Measurements from ENCODE around the gene CEP170.
"Not testable (repeated sequence)": the region's sequence is repeated elsewhere in the genome, so short reads cannot be mapped to it uniquely, and the experiment has no call there.

CEP170 gene

DNA sequence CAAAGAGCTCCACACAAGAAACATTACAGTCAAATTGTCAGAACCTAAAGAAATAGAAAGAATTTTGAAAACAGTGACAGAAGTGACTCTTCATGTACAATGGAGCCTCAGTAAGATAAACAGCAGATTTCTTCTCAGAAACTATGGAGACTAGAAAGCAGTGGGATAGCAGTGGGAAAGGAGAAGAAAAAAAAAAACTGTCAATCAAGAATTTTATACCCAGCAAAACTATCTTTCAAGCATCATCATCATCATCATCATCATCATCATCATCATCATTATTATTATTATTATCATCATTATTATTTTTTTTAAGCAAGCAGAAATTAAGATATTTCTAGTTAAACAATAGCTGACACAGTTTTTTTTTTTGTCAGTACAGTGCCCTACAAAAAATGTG lies 24.2 kb downstream of the CEP170 start:
- no peak for FAIRE-seq

DNA sequence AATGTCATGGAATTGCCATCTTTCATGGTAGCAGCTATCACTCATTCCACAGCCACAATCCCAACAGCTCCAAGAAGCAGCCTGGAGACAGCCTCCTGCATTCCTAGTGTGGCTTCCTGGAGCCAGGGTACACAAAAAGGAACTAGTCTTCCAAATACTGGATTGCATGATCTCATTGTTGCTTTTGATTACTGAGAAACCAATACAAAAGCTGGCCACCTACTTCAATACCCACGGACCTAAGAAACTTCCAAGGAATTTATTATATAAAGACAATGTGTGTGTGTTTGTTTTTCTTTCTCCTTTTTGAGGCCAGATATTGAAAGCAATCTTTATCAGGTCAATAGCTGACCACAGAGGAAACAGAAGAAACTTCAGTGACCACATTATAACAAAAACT lies 25.6 kb downstream of the CEP170 start:
- FAIRE-seq = no peak

DNA sequence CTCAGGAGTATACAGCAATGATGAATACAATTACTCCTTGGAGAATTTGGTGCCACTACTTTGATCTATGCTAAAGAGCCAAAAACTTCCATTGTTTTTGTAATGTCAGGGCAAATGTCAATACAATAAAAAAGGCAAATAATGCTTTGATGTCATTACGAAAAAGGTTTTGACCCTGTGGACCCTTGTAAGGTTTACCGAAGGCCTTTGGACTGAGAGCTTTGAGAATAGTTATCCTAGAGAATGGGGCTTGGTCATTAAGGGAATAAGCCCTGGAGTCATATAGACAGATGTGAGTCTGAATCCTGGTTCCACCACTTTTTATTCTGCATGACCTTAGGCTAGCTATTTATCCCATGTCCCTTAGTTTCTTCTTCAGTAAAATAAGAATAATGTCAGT lies 27.5 kb downstream of the CEP170 start:
- no peak for FAIRE-seq

DNA sequence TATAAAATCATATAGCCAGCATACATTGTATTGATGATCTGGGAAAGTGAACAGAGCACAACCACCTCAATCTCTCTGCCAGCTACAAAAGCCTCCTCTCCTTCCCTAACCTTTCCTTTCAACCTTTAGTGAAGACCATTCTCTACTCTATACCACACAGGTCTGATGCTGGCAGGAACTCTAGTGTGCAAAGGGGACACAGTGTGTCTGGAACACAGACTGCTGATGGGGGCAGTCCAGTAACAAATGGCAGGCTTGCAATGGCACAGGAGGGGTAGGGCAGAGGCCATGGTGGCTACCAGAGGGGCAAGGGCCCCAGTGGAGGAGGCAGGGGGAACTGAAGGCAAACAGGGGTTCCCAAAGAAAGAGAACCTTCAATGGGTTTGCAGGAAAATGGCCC lies 37.0 kb downstream of the CEP170 start:
- no peak for FAIRE-seq

DNA sequence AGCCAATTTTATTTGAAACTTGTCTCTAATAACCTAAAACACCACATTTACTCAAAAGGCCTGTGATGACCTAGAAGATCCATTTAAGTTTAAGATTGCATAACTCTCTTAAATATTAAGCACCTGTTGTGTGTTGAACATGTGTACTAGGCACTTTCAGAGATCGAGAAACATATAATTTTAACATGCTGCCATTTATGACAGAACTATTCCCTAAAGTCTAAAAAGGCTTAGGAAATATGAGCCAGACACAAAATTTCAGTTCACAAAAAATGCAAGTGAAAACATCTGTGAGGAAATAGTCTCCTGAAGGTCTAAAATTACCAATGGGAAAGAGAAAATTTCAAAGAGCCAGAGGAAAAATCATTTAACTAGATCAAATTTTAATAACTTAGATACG lies 37.7 kb downstream of the CEP170 start:
- no peak for FAIRE-seq

DNA sequence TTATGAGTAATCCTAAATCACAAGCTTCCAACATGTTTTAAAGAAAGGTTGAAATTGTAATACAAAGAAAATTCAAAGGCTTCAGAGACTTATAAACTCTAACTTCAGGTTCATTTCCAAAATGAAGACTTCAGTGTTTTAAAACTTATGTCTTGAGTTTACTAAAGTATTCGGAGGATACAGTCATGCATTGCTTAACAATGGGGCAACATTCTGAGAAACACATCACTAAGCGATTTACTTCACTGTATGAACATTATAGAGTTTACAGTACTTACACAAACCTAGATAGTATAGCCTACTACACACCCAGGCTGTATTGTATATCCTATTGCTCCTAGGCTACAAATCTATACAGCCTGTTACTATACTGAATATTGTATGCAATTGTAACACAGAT lies 38.3 kb downstream of the CEP170 start:
- FAIRE-seq = no peak

DNA sequence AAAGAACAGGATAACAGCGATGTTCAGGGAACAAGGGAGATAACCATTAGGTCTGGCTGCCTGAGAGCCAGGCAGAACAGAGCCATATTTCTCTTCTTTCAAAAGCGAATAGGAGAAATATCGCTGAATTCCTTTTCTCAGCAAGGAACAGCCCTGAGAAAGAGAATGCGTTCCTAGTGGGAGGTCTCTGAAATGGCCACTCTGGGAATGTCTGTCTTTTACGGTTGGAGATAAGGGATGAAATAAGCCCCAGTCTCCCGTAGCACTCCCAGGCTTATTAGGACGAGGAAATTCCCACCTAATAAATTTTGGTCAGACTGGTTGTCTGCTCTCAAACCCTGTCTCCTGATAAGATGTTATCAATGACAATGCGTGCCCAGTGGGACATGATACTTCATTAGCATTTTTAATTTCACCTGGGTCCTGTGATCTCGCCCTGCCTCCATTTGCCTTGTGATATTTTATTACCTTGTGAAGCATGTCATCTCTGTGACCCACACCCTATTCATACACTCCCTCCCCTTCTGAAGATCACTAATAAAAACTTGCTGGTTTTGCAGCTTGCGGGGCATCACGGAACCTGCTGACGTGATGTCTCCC lies 39.7 kb downstream of the CEP170 start:
- not testable (repeated sequence) for FAIRE-seq

DNA sequence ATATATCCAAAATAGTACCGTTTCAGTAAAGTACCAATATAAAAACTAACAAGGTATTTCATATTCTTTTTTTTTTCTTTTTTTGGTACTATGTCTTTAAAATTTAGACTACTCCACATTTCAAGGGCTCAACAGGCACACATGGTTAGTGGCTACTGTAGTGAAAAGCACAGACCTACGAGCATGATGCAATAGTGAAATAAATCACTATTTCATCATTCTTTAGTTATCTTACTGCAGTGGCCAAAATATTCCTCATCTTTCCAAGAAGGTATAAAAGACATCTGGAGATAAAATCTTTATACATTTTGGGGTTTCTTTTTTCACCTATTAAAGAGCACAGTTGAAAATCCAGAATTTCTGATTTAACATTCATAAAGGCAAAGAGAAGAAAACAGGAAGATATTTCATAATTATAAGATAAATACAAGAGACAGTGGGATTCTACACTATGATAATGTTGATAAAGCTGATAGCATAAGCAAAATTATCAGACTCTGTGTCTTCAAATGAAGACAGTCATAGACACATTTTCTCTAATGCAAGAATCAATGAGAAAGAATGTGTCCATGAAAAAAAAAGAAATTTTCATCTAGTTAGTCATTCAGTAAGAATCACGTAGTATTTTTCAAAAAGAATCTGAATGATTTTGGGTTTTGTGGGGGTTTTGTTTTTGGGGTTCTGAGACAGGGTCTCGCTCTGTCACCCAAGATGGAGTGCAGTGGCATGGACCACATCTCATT lies 41.9 kb downstream of the CEP170 start:
- FAIRE-seq = no peak

DNA sequence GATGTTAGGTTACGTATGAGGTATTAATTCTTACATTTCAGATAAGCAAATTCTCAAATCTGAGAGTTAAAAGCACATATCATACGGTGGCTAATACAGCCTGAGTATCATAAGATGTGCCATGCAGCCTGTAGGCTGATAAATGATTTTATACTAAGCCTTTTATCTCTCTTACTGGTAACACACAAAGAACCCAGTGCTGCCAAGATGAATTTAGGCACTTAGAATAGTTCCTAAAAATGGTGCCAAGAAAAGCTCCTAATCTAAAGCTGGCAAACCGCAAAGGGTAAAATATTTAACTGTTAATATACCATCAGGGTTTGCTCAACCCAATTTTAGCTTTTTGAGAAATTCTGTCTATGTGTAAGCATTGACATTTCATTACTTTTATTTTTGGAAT lies 43.1 kb downstream of the CEP170 start:
- not testable (repeated sequence) for FAIRE-seq

DNA sequence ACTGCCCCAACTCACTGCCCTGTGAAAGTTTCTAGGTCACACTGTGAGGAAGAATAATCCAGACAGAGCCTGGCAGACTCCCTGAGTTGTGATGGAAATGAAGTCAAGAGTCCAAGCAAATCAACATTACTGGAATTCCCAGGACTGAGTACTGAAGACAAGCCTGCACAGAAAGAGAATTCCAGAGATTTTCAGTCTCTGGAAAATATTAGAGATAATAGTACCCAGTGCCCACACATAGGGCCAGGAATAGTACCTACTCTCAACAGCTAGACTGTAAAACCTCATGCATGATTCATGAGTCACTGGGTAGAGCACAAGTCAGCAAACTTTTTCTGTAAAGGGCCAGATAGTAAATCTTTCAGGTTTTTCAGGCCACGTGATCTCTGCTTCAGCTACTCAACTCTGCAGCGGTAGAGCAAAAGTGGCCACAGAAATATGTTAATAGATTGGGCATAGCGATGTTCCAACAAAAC lies 50.0 kb downstream of the CEP170 start:
- not testable (repeated sequence) for FAIRE-seq

DNA sequence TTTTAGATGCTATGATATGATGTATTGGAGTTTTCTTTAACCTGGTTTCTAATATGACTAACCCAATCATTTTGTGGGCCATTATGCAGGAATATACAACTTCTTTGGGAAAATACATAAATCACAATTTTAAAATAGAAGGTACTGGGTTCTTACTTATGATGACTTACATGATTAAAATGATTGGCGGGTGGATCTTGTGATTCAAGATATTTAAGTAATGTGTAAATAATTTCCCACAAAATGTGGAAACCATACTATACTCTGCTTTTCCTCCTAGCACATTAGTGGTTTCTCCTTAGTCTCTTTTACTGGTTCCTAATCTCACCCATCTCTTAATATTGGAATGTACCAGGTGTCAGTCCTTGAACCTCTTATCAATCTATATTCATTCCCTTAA lies 50.7 kb downstream of the CEP170 start:
- FAIRE-seq = not testable (repeated sequence)

DNA sequence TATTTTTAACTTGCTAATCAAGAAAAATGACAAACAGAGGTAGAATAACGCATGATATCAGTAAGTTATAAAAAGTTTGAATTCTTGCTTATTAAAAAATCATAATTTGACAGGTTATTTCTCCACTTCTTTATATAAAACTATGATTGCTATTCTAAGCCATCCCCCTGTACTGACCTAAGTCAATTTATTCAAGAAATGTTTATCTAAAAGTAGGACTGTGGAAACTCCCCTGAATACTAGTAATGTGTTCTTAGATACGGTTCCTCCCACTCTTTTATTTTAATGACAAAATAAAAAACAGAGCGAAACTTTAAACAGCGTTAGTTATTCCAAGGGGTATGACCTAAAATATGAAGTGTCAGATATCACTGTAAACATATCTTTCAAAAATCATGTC lies 51.9 kb downstream of the CEP170 start:
- FAIRE-seq = peak; percentile 3

DNA sequence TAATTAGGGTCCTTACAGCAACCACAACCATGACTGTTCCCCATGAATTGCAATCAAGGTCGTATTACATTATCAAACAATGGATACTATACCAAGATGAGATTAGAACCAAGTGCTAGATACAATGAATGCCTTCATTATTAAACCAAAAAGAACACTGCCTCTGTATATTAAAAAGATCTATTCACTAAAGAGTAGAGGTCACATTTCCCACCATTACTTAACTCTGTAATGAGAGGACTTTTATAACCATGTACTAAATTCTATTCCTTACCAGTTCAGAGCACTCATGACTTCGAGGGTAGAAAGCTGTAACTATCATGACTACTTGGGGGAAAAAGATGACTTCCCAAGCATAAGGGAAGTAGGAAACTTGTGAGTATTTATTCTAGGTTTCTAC lies 53.8 kb downstream of the CEP170 start:
- not testable (repeated sequence) for FAIRE-seq

DNA sequence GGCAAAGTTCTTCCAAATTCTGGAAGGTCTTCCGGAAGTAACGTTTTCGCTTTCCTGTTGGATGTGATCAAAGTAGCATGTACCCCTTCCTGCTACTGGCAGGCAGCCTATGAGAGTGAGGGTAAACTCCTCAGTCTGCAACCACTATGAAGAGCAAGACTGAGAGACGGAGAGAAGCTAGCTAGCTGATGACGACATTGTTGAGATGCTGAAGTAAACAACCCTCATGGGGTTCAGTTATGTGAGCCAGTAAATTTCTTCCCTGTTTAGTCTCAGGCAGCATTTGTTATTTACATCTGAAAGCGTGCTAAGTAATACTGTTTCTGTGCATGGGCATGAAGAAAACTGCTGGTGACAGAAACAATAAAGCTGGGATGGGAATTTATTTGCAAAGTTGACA lies 57.6 kb downstream of the CEP170 start:
- not testable (repeated sequence) for FAIRE-seq

DNA sequence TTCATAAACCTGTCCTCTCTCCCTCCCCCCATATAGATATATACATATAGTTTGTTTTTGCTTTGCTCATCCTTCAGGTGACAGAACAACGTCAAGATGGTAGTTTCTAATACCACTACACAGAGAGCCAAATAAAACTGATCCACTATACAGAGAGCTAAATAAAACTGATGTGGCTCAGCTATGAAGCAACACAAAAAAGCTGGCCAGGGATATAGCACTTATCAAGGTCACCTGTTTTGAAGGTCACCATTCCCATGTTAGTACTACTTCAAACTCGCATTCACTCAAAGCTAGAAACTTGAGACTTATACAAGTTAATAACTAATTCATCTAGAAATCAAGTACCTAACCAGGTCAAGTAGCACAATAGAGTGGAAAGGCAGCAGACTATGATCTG lies 61.8 kb downstream of the CEP170 start:
- FAIRE-seq = not testable (repeated sequence)

DNA sequence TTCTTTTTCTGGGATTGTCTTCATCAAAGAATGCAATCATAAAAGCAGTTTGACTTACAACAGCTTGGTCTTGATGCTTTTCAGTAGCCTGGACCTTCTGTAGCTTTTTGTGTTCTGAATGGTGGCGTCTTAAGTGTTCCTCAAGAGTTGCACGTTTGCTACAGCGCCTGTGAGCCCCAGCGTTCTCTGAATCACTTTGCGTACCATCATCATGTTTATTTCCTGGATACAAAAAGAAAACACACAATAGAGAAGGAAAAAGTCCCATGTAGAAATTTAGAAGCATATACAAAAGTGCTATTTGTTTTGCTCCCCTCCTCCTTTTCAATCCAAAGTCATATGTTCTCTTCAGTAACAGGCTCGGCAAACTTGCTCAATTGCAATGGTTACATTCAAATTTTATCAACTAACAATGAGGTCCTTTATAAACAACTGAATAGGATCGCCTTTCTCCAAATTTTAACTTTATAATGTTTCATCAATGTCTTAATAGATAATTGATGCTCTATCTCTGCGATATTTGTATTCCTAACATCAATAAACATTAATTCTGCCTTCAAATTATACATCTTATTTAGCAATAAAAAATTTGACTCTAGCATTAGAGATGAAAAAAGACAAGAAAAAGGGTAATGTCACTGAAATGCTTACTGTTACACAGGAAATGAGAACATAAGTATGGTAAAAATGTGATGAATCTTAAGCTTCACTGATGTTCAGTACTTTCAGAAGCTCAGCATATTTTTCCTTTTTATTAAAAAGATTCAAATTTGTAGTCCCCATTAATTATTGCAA lies 68.7 kb downstream of the CEP170 start:
- FAIRE-seq = not testable (repeated sequence)

DNA sequence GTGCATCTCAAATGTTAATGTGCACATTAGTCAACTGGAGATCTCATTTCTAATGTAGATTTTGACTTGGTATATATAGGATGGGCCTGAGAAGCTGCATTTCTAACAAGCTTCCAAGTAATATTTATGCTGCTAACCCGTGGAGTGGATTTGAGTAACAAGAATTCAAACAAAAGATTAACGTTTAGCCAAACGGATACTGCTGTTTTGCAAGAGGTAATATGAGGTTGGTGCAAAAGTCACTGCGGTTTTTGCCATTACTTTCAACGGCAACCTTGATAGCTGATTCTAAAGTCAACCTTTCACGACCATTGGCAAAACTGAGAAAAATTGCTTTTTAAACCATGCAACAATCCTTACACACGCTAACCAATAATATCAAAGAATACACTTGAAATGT lies 70.3 kb downstream of the CEP170 start:
- not testable (repeated sequence) for FAIRE-seq

DNA sequence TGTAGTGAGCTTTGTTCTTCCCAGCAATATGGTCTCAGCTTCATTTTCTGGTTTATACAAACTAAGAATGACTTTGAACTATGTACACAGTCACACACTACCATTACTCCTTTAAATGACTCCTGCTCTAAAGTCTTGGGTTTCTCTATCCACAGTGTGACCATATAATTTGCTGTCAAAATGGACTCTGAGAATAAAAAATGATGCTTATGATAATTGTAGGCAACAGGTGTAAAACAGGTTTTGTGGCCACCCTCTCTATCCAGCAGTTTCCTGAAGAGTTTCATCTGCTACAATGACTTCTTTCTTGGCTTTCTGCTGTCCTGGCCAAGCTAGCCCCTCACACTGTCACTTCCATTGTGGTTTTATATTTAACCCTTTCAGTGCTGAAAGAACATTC lies 71.4 kb downstream of the CEP170 start:
- FAIRE-seq = not testable (repeated sequence)

DNA sequence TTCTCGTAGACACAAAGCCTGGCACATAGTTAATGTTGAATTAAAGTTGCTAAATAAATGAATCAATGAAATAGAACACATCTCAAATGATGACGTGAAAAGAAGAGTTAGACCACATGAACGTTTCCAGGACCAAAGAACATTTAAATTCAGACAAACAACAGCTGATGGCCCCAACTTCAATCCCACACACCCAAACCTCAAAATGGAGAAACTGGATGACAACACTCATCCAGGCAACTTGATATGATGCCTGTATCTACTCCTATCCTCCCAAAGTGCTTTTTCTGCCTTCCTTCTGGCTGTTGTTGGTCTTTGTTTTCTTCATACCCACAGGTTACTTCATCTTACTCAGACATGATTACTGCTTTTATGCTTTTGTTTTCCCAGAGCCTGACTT lies 71.9 kb downstream of the CEP170 start:
- not testable (repeated sequence) for FAIRE-seq

DNA sequence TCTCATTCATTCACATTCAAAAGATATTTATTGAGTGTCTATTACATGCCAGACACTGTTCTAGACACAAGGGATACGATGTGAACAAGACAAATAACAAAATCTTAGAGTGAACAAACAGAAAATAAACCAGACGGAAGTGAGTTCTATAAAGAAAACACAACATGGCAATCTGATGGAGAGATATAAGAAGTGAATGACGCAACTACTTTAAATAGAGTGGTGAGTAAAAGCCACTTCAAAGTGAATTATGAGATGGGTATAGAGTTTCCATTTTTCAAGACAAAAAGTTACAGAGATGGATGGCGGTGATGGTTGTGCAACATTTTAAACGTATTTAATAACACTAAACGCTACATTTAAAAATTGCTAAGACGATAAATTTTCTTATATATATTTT lies 75.4 kb downstream of the CEP170 start:
- no peak for FAIRE-seq

DNA sequence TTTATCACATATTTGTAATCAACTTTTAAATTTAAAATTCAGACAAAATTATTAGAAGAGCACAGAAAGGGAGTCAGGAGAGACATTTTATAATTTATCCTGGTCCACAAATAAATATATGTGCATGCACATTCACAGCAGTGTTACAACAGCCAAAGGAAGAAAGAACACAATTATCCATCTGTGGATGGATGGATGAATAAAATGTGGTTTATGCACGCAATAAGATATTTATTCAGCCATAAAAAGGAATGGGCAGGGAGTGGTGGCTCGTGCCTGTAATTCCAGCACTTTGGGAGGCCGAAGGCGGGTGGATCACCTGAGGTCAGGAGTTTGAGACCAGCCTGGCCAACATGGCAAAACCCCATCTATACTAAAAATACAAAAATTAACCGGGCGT lies 77.3 kb downstream of the CEP170 start:
- FAIRE-seq = not testable (repeated sequence)

DNA sequence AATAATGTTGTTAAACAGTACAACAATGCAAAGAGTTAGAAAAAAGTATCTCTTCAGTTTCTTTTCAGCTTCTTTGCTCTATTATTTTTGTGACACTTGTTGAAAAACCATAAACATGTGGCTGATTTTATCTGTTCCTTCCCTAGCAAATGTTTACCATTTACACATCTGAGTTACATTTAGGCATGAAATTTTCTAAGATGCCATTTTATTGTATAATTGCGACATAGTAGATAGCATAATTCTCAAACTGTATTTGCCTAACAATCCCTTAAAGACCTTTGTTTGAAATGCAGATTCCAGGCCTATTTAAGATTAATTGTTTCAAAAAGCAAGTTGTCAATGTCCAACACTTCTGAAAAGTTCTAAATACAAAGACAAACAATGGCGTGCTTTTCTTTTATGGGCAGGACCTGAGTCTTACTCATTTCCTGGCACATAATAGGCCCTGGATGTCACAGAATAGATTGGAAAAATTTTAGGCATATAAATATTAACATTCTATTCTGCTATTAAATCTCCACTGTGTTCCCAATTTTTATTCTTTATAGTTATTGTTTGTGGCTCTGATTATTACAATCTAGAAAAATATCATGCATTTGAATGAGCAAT lies 81.2 kb downstream of the CEP170 start:
- not testable (repeated sequence) for FAIRE-seq

DNA sequence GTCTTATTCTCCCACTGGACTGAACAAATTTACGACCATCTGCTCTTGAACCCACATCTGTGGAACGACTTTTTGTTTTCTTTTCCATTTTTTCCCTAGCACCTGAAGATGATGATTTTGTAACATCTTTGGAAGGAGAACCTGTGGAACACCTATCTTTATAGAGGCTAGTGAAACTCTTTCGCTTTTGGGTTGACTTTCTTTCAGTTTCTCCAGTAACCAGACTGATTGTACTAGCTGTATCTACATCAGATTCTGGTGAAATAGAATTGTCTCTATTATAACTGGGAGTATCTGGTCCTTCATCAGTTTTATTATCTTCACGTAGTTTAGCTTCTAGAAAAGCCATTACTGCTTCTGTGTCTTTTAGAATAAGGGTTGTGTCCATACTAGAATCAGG lies 90.2 kb downstream of the CEP170 start:
- FAIRE-seq = peak; percentile 14

Data from A204.1 (cell line).